CD14-positive monocyte (primary cell): ENCODE data around the gene NCR2. TPM values are rescaled to one million over a fixed set of nuclear protein-coding genes. Genes with fewer than 3 reads are reported as not detected.
A peak's percentile ranks its signal among the peaks of the same experiment; 100 is the strongest.

Experiments
- DNase-seq, 3 donors: peaks; one replicate each; pipeline ENCODE4 v3.0.0-alpha.2; 2011 to 2022
- H2AFZ ChIP-seq: 2 replicates; pipeline ENCODE4 v1.6.0; 2012; ENCODE audit warnings: mild to moderate bottlenecking, low read depth, low read length, inconsistent platforms; ENCODE audit not compliant: insufficient read depth, poor library complexity, severe bottlenecking
- H3K27ac ChIP-seq, 2 donors: 1 replicate in 1 of 2; 2 replicates in 1 of 2; pipeline ENCODE4 v1.5.1; 2012 to 2013; ENCODE audit warnings: low read length in 2 of 2, control low read depth in 1 of 2, inconsistent platforms in 1 of 2, low read depth in 1 of 2, mild to moderate bottlenecking in 1 of 2
- H3K27me3 ChIP-seq, 2 donors: one replicate each; pipeline versions ENCODE4 v1.6.0 to v1.6.1; 2011 to 2013; ENCODE audit warnings: low read length in 2 of 2; ENCODE audit not compliant: control insufficient read depth in 2 of 2, insufficient read depth in 2 of 2
- H3K36me3 ChIP-seq, 2 donors: replicated peaks in 1 of 2; 1 replicate in 1 of 2; 2 replicates in 1 of 2; pipeline versions ENCODE4 v1.5.1 to v1.6.1; 2012 to 2013; ENCODE audit warnings: low read length in 2 of 2, control low read depth in 1 of 2, inconsistent platforms in 1 of 2, mild to moderate bottlenecking in 1 of 2; ENCODE audit not compliant: insufficient read depth in 2 of 2, control insufficient read depth in 1 of 2
- H3K4me1 ChIP-seq, 2 donors: 1 replicate in 1 of 2; 2 replicates in 1 of 2; pipeline versions ENCODE4 v1.5.1 to v1.6.1; 2012 to 2013; ENCODE audit warnings: low read length in 2 of 2, control low read depth in 1 of 2, inconsistent platforms in 1 of 2, mild to moderate bottlenecking in 1 of 2, moderate library complexity in 1 of 2; ENCODE audit not compliant: insufficient read depth in 2 of 2, control insufficient read depth in 1 of 2
- H3K4me2 ChIP-seq: replicated peaks from 2 replicates; pipeline ENCODE3; 2012; ENCODE audit warnings: low read length, moderate library complexity, mild to moderate bottlenecking; ENCODE audit not compliant: poor library complexity, severe bottlenecking; ENCODE audit errors: extremely low read depth
- H3K4me3 ChIP-seq, 3 experiments: fragments of 200-600 bp in 1 of 3; sonication (generic) in 1 of 3; replicated peaks in 1 of 3; 1 replicate in 2 of 3; 2 replicates in 1 of 3; pipeline ENCODE4 v1.5.1; 2011 to 2013; ENCODE audit warnings: low read length in 3 of 3, mild to moderate bottlenecking in 3 of 3, control low read depth in 2 of 3, low read depth in 2 of 3, inconsistent platforms in 1 of 3, moderate library complexity in 1 of 3
- H3K79me2 ChIP-seq: 2 replicates; pipeline ENCODE4 v1.6.0; 2012; ENCODE audit warnings: mild to moderate bottlenecking, control low read depth, inconsistent platforms, low read length, moderate library complexity; ENCODE audit not compliant: insufficient read depth
- H3K9ac ChIP-seq: 2 replicates; pipeline ENCODE4 v1.6.0; 2017; ENCODE audit warnings: low read length, mild to moderate bottlenecking; ENCODE audit not compliant: insufficient read depth, poor library complexity, severe bottlenecking
- H3K9me3 ChIP-seq, 2 donors: replicated peaks in 1 of 2; 1 replicate in 1 of 2; 2 replicates in 1 of 2; pipeline versions ENCODE4 v1.5.1 to v1.6.1; 2012 to 2013; ENCODE audit warnings: low read length in 2 of 2, control low read depth in 1 of 2; ENCODE audit not compliant: control insufficient read depth in 1 of 2, insufficient read depth in 1 of 2
- H4K20me1 ChIP-seq: 2 replicates; pipeline ENCODE4 v1.6.0; 2012; ENCODE audit warnings: mild to moderate bottlenecking, low read length, control low read depth, moderate library complexity; ENCODE audit not compliant: insufficient read depth
- H3K27ac Mint-ChIP-seq, 7 donors: one replicate each; pipeline ENCODE4 v1.8.0; 2020; ENCODE audit warnings: mild to moderate bottlenecking in 7 of 7, mixed read lengths in 7 of 7, moderate library complexity in 6 of 7, inconsistent platforms in 2 of 7
- H3K27me3 Mint-ChIP-seq, 3 donors: one replicate each; pipeline ENCODE4 v1.8.0; 2021 to 2022; ENCODE audit warnings: low read depth in 3 of 3, mild to moderate bottlenecking in 3 of 3, mixed read lengths in 3 of 3, moderate library complexity in 3 of 3, inconsistent platforms in 1 of 3
- H3K36me3 Mint-ChIP-seq, 2 donors: one replicate each; pipeline ENCODE4 v1.8.0; 2020; ENCODE audit warnings: mixed read lengths in 2 of 2, inconsistent platforms in 1 of 2, mild to moderate bottlenecking in 1 of 2
- H3K4me1 Mint-ChIP-seq: one replicate; pipeline ENCODE4 v1.8.0; 2020; ENCODE audit warnings: mild to moderate bottlenecking, mixed read lengths
- H3K4me3 Mint-ChIP-seq, 2 donors: one replicate each; pipeline ENCODE4 v1.8.0; 2020; ENCODE audit warnings: mild to moderate bottlenecking in 2 of 2, mixed read lengths in 2 of 2, moderate library complexity in 1 of 2
- H3K9me3 Mint-ChIP-seq, 7 donors: one replicate each; pipeline ENCODE4 v1.8.0; 2020 to 2022; ENCODE audit warnings: mixed read lengths in 7 of 7, mild to moderate bottlenecking in 6 of 7, moderate library complexity in 6 of 7, inconsistent platforms in 2 of 7
- CTCF ChIP-seq: fragments of 200-600 bp; IDR thresholded peaks from one replicate; pipeline ENCODE4 v1.8.0; 2022; ENCODE audit warnings: antibody characterized with exemption, mild to moderate bottlenecking
- WGBS: methylation state at CpG from one replicate; pipeline ENCODE4 v1.1.5; 2013; ENCODE audit warnings: missing lambda C conversion rate; ENCODE audit not compliant: insufficient coverage; 5-methylcytosine and 5-hydroxymethylcytosine counted together
- intact Hi-C, 2 donors: fragments of 100-400 bp; cut with micrococcal nuclease; formaldehyde crosslinking; loops; one replicate each; pipeline versions ENCODE4 v1.15.0 to v1.15.1; 2023
- polyA minus RNA-seq: library from RNA; depleted of rRNA, polyadenylated mRNA; stranded (reverse); fragments of >200 nt; gene quantifications from 2 replicates; pipeline ENCODE4 v1.2.3, GENCODE V29; 2012
- polyA plus RNA-seq, 3 donors: library from polyadenylated mRNA; depleted of rRNA in 1 of 3; unstranded in 2 of 3; stranded (reverse) in 1 of 3; fragments of 300-500 nt in 2 of 3; fragments of >200 nt in 1 of 3; fragmentation: Illumina TruSeq in 2 of 3; gene quantifications; 1 replicate in 2 of 3; 2 replicates in 1 of 3; pipeline ENCODE4 v1.2.3, GENCODE V29; 2012 to 2021
- total RNA-seq, 12 experiments: library from RNA in 1 of 12; stranded (reverse) in 1 of 12; fragments of 120-200 nt in 1 of 12; gene quantifications; one replicate each; pipeline ENCODE4 v1.2.4 and lab custom pipeline; 2013 to 2026; ENCODE audit warnings: mixed read lengths in 6 of 12, inconsistent platforms in 1 of 12

The NCR2 gene
- not detected for total RNA-seq (2013)
- not detected for polyA plus RNA-seq
- polyA minus RNA-seq: not detected in 2 replicates
- total RNA-seq (lab: John Stamatoyannopoulos, UW): 0 to 0.17 (median 0) reads per million in 11 experiments

- 86% methylated on average over 3 of the region's 5 CpGs for WGBS
- Mint-ChIP-seq H3K27me3 (peaks cover 9 to 18% (median 14%) of the 10 kb centered on the region in 3 donors), H3K36me3 (no peaks in the 10 kb centered on the region), H3K4me3 (no peak within 1 kb of the TSS), H3K9me3 (peaks cover 0 to 2% (median 0%) of the 10 kb centered on the region in 7 donors), H3K4me1 (peaks cover 8% of the 10 kb centered on the region), H3K27ac (no peak within 1 kb of the TSS)
- no peak within 1 kb of the TSS for H2AFZ ChIP-seq
- no peaks in the 10 kb centered on the region for H3K9me3 ChIP-seq
- intact Hi-C loops: no loop called here
- H3K9ac ChIP-seq: no peak within 1 kb of the TSS
- H3K4me2 ChIP-seq: no peak within 1 kb of the TSS
- no peaks in the 10 kb centered on the region for H3K27me3 ChIP-seq
- no peaks in the 10 kb centered on the region for H4K20me1 ChIP-seq
- no peaks in the 10 kb centered on the region for H3K79me2 ChIP-seq
- H3K4me1 ChIP-seq: no peaks in the 10 kb centered on the region
- no peak within 1 kb of the TSS for H3K4me3 ChIP-seq
- no peak for DNase-seq
- no peak for TF ChIP-seq CTCF
- H3K27ac ChIP-seq: no peak within 1 kb of the TSS
- H3K36me3 ChIP-seq: no peaks in the 10 kb centered on the region
Observed at GRCh38 chr6:41335296-41335695, at the start of gene NCR2. NCR2 (plus strand) TSS chr6:41335608; CDS start chr6:41335877, 269 bp downstream.

- Histone ChIP-seq H3K27me3 (no peaks in the 10 kb centered on the region), H3K36me3 (peaks cover 4 to 11% of the 10 kb centered on the region in 2 donors), H3K9ac (peak within 1 kb of the TSS; percentile 85), H4K20me1 (peaks cover 24% of the 10 kb centered on the region), H3K4me2 (peak within 1 kb of the TSS; percentile 77), H3K9me3 (no peaks in the 10 kb centered on the region), H3K27ac (peak within 1 kb of the TSS; percentile 100), H3K79me2 (peaks cover 22% of the 10 kb centered on the region), H3K4me3 (peak within 1 kb of the TSS; percentile 37 to 77 (median 76)), H3K4me1 (peaks cover 83 to 84% of the 10 kb centered on the region in 2 donors), H2AFZ (no peak within 1 kb of the TSS)
- Mint-ChIP-seq H3K9me3 (peaks cover 0 to 10% (median 2%) of the 10 kb centered on the region in 7 donors), H3K4me3 (peak within 1 kb of the TSS; percentile 91 to 98), H3K36me3 (peaks cover 48 to 49% of the 10 kb centered on the region in 2 donors), H3K27ac (peak within 1 kb of the TSS; percentile 100), H3K4me1 (peaks cover 85% of the 10 kb centered on the region), H3K27me3 (peaks cover 0 to 12% (median 0%) of the 10 kb centered on the region in 3 donors)
- no peak for TF ChIP-seq CTCF
- intact Hi-C loops: loop anchor here (2.0 to 10.0 kb wide), 4 partner anchors 14 to 104 kb away; no protein-coding TSS in a partner anchor
- peak; percentile 97 to 99 (median 99) for DNase-seq
- 8% methylated on average over 6 of the region's 8 CpGs for WGBS
Observed at GRCh38 chr6:41286544-41287346, 48.7 kb upstream of the NCR2 start, which contains the start of gene TREM1. TREM1 (minus strand) TSS chr6:41286682; CDS start chr6:41286655, 27 bp downstream.
